Hepatic stellate cell (primary cell): ENCODE data around the gene TMEM145.

Experiments
- DNase-seq: peaks from one replicate; pipeline ENCODE4 v3.0.0; 2011; ENCODE audit warnings: low spot score

Gene TMEM145

GRCh38 chr19:42278452-42279154 lies 34.5 kb upstream of the TMEM145 start:
- DNase-seq = no peak

GRCh38 chr19:42279155-42279901 lies 33.8 kb upstream of the TMEM145 start:
- DNase-seq = no peak

GRCh38 chr19:42279902-42280814 lies 33.0 kb upstream of the TMEM145 start:
- DNase-seq = peak; percentile 99

GRCh38 chr19:42280815-42281145 lies 32.3 kb upstream of the TMEM145 start:
- DNase-seq = peak; percentile 87

GRCh38 chr19:42281146-42281826 lies 31.8 kb upstream of the TMEM145 start:
- DNase-seq = no peak

GRCh38 chr19:42281827-42282762 lies 31.0 kb upstream of the TMEM145 start:
- no peak for DNase-seq

GRCh38 chr19:42282819-42283187 lies 30.3 kb upstream of the TMEM145 start:
- no peak for DNase-seq

GRCh38 chr19:42283188-42284065 lies 29.7 kb upstream of the TMEM145 start:
- DNase-seq = peak; percentile 98

- DNase-seq = peak; percentile 92
These were observed 29.0 kb upstream of the TMEM145 start for GRCh38 chr19:42284066-42284501.

- no peak for DNase-seq
These were observed 28.3 kb upstream of the TMEM145 start for GRCh38 chr19:42284591-42285341.

- no peak for DNase-seq
These were observed 27.6 kb upstream of the TMEM145 start for GRCh38 chr19:42285541-42285941.

GRCh38 chr19:42285988-42286348 lies 27.1 kb upstream of the TMEM145 start:
- no peak for DNase-seq

- peak; percentile 77 for DNase-seq
These were observed 26.6 kb upstream of the TMEM145 start for GRCh38 chr19:42286349-42287016.

- no peak for DNase-seq
These were observed 25.9 kb upstream of the TMEM145 start for GRCh38 chr19:42287017-42287826.

GRCh38 chr19:42287827-42288107 lies 25.3 kb upstream of the TMEM145 start:
- DNase-seq = no peak

- no peak for DNase-seq
These were observed 24.7 kb upstream of the TMEM145 start for GRCh38 chr19:42288387-42288786.

GRCh38 chr19:42288881-42289555 lies 24.1 kb upstream of the TMEM145 start:
- DNase-seq = no peak
